GM19035 (cell line): Measurements from ENCODE around the gene CAMK2G.

ENCODE experiments used
- ATAC-seq: cut with Tn5 transposase; IDR thresholded peaks from one replicate; pipeline ENCODE4 v1.9.1; 2021; ENCODE audit not compliant: unreplicated experiment

CAMK2G gene

GRCh38 chr10:73779539-73780197 is 94.7 kb downstream of the CAMK2G start:
- ATAC-seq: no peak

GRCh38 chr10:73779018-73779417 is 95.3 kb downstream of the CAMK2G start:
- no peak for ATAC-seq

- ATAC-seq: no peak
Measured at GRCh38 chr10:73774637-73775036, 99.7 kb downstream of the CAMK2G start.

GRCh38 chr10:73773152-73773879 is 101.0 kb downstream of the CAMK2G start:
- ATAC-seq: peak; percentile 1

- peak; percentile 59 for ATAC-seq
Measured at GRCh38 chr10:73772281-73773151, 101.8 kb downstream of the CAMK2G start.

GRCh38 chr10:73771722-73772280 is 102.6 kb downstream of the CAMK2G start:
- ATAC-seq: peak; percentile 51

- ATAC-seq: no peak
Measured at GRCh38 chr10:73769396-73769795, 105.0 kb downstream of the CAMK2G start.

- no peak for ATAC-seq
Measured at GRCh38 chr10:73768881-73769280, 105.5 kb downstream of the CAMK2G start.

GRCh38 chr10:73765066-73765465 is 109.3 kb downstream of the CAMK2G start:
- ATAC-seq: no peak

- ATAC-seq: no peak
Measured at GRCh38 chr10:73763343-73763742, 111.0 kb downstream of the CAMK2G start.

GRCh38 chr10:73762915-73763314 is 111.4 kb downstream of the CAMK2G start:
- ATAC-seq: no peak
